GM18951 (cell line): ENCODE results near the gene SLC4A3.

Experiments used
- POLR2A ChIP-seq: IDR thresholded peaks from 4 replicates; pipeline ENCODE4 v1.6.1; 2011; ENCODE audit warnings: mild to moderate bottlenecking; ENCODE audit not compliant: insufficient read length, insufficient read depth; ENCODE audit errors: extremely low read depth
- in situ Hi-C: fragments of 300-500 bp; cut with MboI; formaldehyde crosslinking; loops from one replicate; pipeline ENCODE4 v1.12.0; 2022; ENCODE audit warnings: low sequenced_read_pairs, mixed read lengths, inconsistent platforms; ENCODE audit not compliant: unreplicated experiment

Gene SLC4A3

GRCh38 chr2:219661955-219662395 is 34.5 kb downstream of the SLC4A3 start:
- in situ Hi-C loops = no loop called here
- no peak for TF ChIP-seq POLR2A

- in situ Hi-C loops = no loop called here
- no peak for TF ChIP-seq POLR2A
Measured at GRCh38 chr2:219662566-219662965, 35.1 kb downstream of the SLC4A3 start.

- no peak for TF ChIP-seq POLR2A
- in situ Hi-C loops = no loop called here
Measured at GRCh38 chr2:219663116-219663762, 35.8 kb downstream of the SLC4A3 start.

- in situ Hi-C loops = no loop called here
Measured at GRCh38 chr2:219664041-219664440, 36.6 kb downstream of the SLC4A3 start.

GRCh38 chr2:219664944-219665343 is 37.5 kb downstream of the SLC4A3 start:
- in situ Hi-C loops = no loop called here
- TF ChIP-seq POLR2A = no peak

More at GRCh38 chr2:219664041-219664440, 36.6 kb downstream of the SLC4A3 start:
- no peak for TF ChIP-seq POLR2A

- in situ Hi-C loops = no loop called here
- TF ChIP-seq POLR2A = no peak
Measured at GRCh38 chr2:219665926-219666325, 38.5 kb downstream of the SLC4A3 start.

- in situ Hi-C loops = no loop called here
Measured at GRCh38 chr2:219668316-219668715, 40.9 kb downstream of the SLC4A3 start.

GRCh38 chr2:219670386-219670785 is 43.0 kb downstream of the SLC4A3 start:
- in situ Hi-C loops = no loop called here
- TF ChIP-seq POLR2A = no peak

More at GRCh38 chr2:219668316-219668715, 40.9 kb downstream of the SLC4A3 start:
- no peak for TF ChIP-seq POLR2A

GRCh38 chr2:219671279-219671678 is 43.8 kb downstream of the SLC4A3 start:
- in situ Hi-C loops = no loop called here
- no peak for TF ChIP-seq POLR2A

- in situ Hi-C loops = no loop called here
- TF ChIP-seq POLR2A = no peak
Measured at GRCh38 chr2:219672406-219672805, 45.0 kb downstream of the SLC4A3 start.

GRCh38 chr2:219675221-219675620 is 47.8 kb downstream of the SLC4A3 start:
- TF ChIP-seq POLR2A = no peak
- in situ Hi-C loops = no loop called here

- in situ Hi-C loops = no loop called here
- no peak for TF ChIP-seq POLR2A
Measured at GRCh38 chr2:219676586-219676985, 49.2 kb downstream of the SLC4A3 start.

- in situ Hi-C loops = no loop called here
- no peak for TF ChIP-seq POLR2A
Measured at GRCh38 chr2:219679041-219679440, 51.6 kb downstream of the SLC4A3 start.

- in situ Hi-C loops = no loop called here
- TF ChIP-seq POLR2A = no peak
Measured at GRCh38 chr2:219679571-219679970, 52.1 kb downstream of the SLC4A3 start.

- in situ Hi-C loops = no loop called here
- no peak for TF ChIP-seq POLR2A
Measured at GRCh38 chr2:219680958-219681693, 53.7 kb downstream of the SLC4A3 start.
